ENCODE data around the gene ICOS.
"Not testable (repeated sequence)": the region's sequence is repeated elsewhere in the genome, so short reads cannot be mapped to it uniquely, and the experiment has no call there.

The ICOS gene

GRCh38 chr2:203935568-203935967, 995 bp upstream of the ICOS start:
- DNase-seq (ENCODE audit: low spot score) (no peak), ATAC-seq (ENCODE audit: low read depth) (no peak)
- Histone ChIP-seq H3K27ac (ENCODE audit: poor library complexity, severe bottlenecking) (no peak overlapping the region), H3K4me1 (ENCODE audit: insufficient read depth, poor library complexity, severe bottlenecking) (no peaks in the 10 kb centered on the region), H3K9me3 (ENCODE audit: severe bottlenecking) (no peaks in the 10 kb centered on the region), H3K27me3 (ENCODE audit: insufficient read depth, poor library complexity, severe bottlenecking) (no peaks in the 10 kb centered on the region), H3K4me3 (ENCODE audit: severe bottlenecking) (no peak overlapping the region), H3K36me3 (ENCODE audit: low read depth) (no peaks in the 10 kb centered on the region)
- TF ChIP-seq CTCF (IDR thresholded peaks at IDR 0.05; ENCODE audit: poor library complexity, severe bottlenecking): no peak

GRCh38 chr2:203936949-203937348, 386 bp downstream of the ICOS start:
- H3K4me1 ChIP-seq (ENCODE audit: insufficient read depth, poor library complexity, severe bottlenecking): no peaks in the 10 kb centered on the region
- H3K27ac ChIP-seq (ENCODE audit: poor library complexity, severe bottlenecking): no peak overlapping the region
- H3K9me3 ChIP-seq (ENCODE audit: severe bottlenecking): no peaks in the 10 kb centered on the region
- DNase-seq (ENCODE audit: low spot score): no peak
- no peak for TF ChIP-seq CTCF (IDR thresholded peaks at IDR 0.05; ENCODE audit: poor library complexity, severe bottlenecking)
- H3K4me3 ChIP-seq (ENCODE audit: severe bottlenecking): no peak overlapping the region
- no peak for ATAC-seq (ENCODE audit: low read depth)
- H3K27me3 ChIP-seq (ENCODE audit: insufficient read depth, poor library complexity, severe bottlenecking): no peaks in the 10 kb centered on the region
- no peaks in the 10 kb centered on the region for H3K36me3 ChIP-seq (ENCODE audit: low read depth)

- H3K4me3 ChIP-seq (ENCODE audit: severe bottlenecking): no peak overlapping the region
- no peaks in the 10 kb centered on the region for H3K4me1 ChIP-seq (ENCODE audit: insufficient read depth, poor library complexity, severe bottlenecking)
- H3K36me3 ChIP-seq (ENCODE audit: low read depth): no peaks in the 10 kb centered on the region
- no peak for ATAC-seq (ENCODE audit: low read depth)
- no peak for DNase-seq (ENCODE audit: low spot score)
- no peaks in the 10 kb centered on the region for H3K9me3 ChIP-seq (ENCODE audit: severe bottlenecking)
- no peaks in the 10 kb centered on the region for H3K27me3 ChIP-seq (ENCODE audit: insufficient read depth, poor library complexity, severe bottlenecking)
- no peak overlapping the region for H3K27ac ChIP-seq (ENCODE audit: poor library complexity, severe bottlenecking)
- TF ChIP-seq CTCF (IDR thresholded peaks at IDR 0.05; ENCODE audit: poor library complexity, severe bottlenecking): no peak
These were observed 1.2 kb downstream of the ICOS start for GRCh38 chr2:203937788-203938187.

GRCh38 chr2:203940039-203940438, 3.5 kb downstream of the ICOS start:
- Histone ChIP-seq H3K4me1 (ENCODE audit: insufficient read depth, poor library complexity, severe bottlenecking) (no peaks in the 10 kb centered on the region), H3K27me3 (ENCODE audit: insufficient read depth, poor library complexity, severe bottlenecking) (no peaks in the 10 kb centered on the region), H3K4me3 (ENCODE audit: severe bottlenecking) (no peak overlapping the region), H3K36me3 (ENCODE audit: low read depth) (no peaks in the 10 kb centered on the region), H3K9me3 (ENCODE audit: severe bottlenecking) (no peaks in the 10 kb centered on the region), H3K27ac (ENCODE audit: poor library complexity, severe bottlenecking) (no peak overlapping the region)
- ATAC-seq (ENCODE audit: low read depth): no peak
- TF ChIP-seq CTCF (IDR thresholded peaks at IDR 0.05; ENCODE audit: poor library complexity, severe bottlenecking): no peak
- DNase-seq (ENCODE audit: low spot score): no peak

- H3K9me3 ChIP-seq (ENCODE audit: severe bottlenecking); H3K4me1 ChIP-seq (ENCODE audit: insufficient read depth, poor library complexity, severe bottlenecking); H3K27me3 ChIP-seq (ENCODE audit: insufficient read depth, poor library complexity, severe bottlenecking); ATAC-seq (ENCODE audit: low read depth); DNase-seq (ENCODE audit: low spot score); H3K27ac ChIP-seq (ENCODE audit: poor library complexity, severe bottlenecking); H3K36me3 ChIP-seq (ENCODE audit: low read depth); H3K4me3 ChIP-seq (ENCODE audit: severe bottlenecking): not testable (repeated sequence)
These were observed 7.2 kb downstream of the ICOS start for GRCh38 chr2:203943493-203944382.

Data from RWPE2 (cell line).